CD4-positive, CD25-positive, alpha-beta regulatory T cell (primary cell): ENCODE measurements around the gene LARGE2. TPM values are rescaled to one million over a fixed set of nuclear protein-coding genes. Genes with fewer than 3 reads are reported as not detected.

Source experiments
- ATAC-seq, 2 donors: fragments of 150-1000 bp; cut with Tn5 transposase; one replicate each; pipeline ENCODE4 v1.10.0; 2021; ENCODE audit warnings: low read depth in 2 of 2, moderate number of reproducible peaks in 2 of 2, moderate library complexity in 1 of 2
- DNase-seq, 3 donors: peaks; one replicate each; pipeline versions ENCODE4 v3.0.0 to v3.0.0-alpha.2; 2012 to 2022; ENCODE audit warnings: mixed read lengths in 1 of 3
- H3K27ac ChIP-seq: one replicate; pipeline ENCODE4 v1.7.0; 2013; ENCODE audit warnings: mild to moderate bottlenecking, low read length; ENCODE audit not compliant: insufficient read depth, poor library complexity, severe bottlenecking
- H3K27me3 ChIP-seq: one replicate; pipeline ENCODE4 v1.7.0; 2013; ENCODE audit warnings: low read length; ENCODE audit not compliant: control insufficient read depth, insufficient read depth
- H3K36me3 ChIP-seq: one replicate; pipeline ENCODE4 v1.7.0; 2013; ENCODE audit warnings: mild to moderate bottlenecking, low read length, moderate library complexity; ENCODE audit not compliant: control insufficient read depth, insufficient read depth
- H3K4me1 ChIP-seq: 2 replicates; pipeline ENCODE4 v1.7.0; 2013; ENCODE audit warnings: mild to moderate bottlenecking, low read length; ENCODE audit not compliant: insufficient read depth, control insufficient read depth, poor library complexity, severe bottlenecking
- H3K4me3 ChIP-seq: one replicate; pipeline ENCODE4 v1.7.0; 2013; ENCODE audit warnings: low read depth, mild to moderate bottlenecking, low read length, moderate library complexity
- H3K9me3 ChIP-seq, 2 experiments: 1 replicate in 1 of 2; 2 replicates in 1 of 2; pipeline ENCODE4 v1.7.0; 2013; ENCODE audit warnings: low read length in 2 of 2, mild to moderate bottlenecking in 1 of 2, moderate library complexity in 1 of 2; ENCODE audit not compliant: control insufficient read depth in 2 of 2
- H3K27ac Mint-ChIP-seq, 3 donors: one replicate each; pipeline ENCODE4 v1.8.0; 2020 to 2022; ENCODE audit warnings: mild to moderate bottlenecking in 3 of 3, mixed read lengths in 3 of 3, moderate library complexity in 2 of 3
- H3K27me3 Mint-ChIP-seq: one replicate; pipeline ENCODE4 v1.8.0; 2022; ENCODE audit warnings: mild to moderate bottlenecking, mixed read lengths
- H3K36me3 Mint-ChIP-seq: one replicate; pipeline ENCODE4 v1.8.0; 2020; ENCODE audit warnings: mixed read lengths
- H3K4me1 Mint-ChIP-seq, 4 donors: one replicate each; pipeline ENCODE4 v1.8.0; 2020 to 2022; ENCODE audit warnings: mixed read lengths in 4 of 4, mild to moderate bottlenecking in 1 of 4
- H3K4me3 Mint-ChIP-seq, 4 donors: one replicate each; pipeline ENCODE4 v1.8.0; 2020 to 2022; ENCODE audit warnings: mild to moderate bottlenecking in 4 of 4, mixed read lengths in 4 of 4, moderate library complexity in 3 of 4
- H3K9me3 Mint-ChIP-seq, 7 donors: one replicate each; pipeline ENCODE4 v1.8.0; 2020 to 2022; ENCODE audit warnings: mixed read lengths in 7 of 7, mild to moderate bottlenecking in 3 of 7, moderate library complexity in 2 of 7
- polyA plus RNA-seq, 4 donors: library from polyadenylated mRNA; unstranded; fragments of 300-500 nt; fragmentation: Illumina TruSeq; gene quantifications; one replicate each; pipeline ENCODE4 v1.2.3, GENCODE V29; 2021
- total RNA-seq: library from RNA; stranded (reverse); gene quantifications from one replicate; pipeline ENCODE4 v1.2.3, GENCODE V29; 2022

Gene LARGE2
- total and polyA plus RNA-seq, 5 donors from 2014 or later, result 0.65 to 4.2 (median 1.5) TPM

GRCh38 chr11:45945397-45945999 lies 23.0 kb downstream of the LARGE2 start:
- peaks cover 58% of the 10 kb centered on the region for H3K36me3 Mint-ChIP-seq
- H3K36me3 ChIP-seq, result peaks cover 74% of the 10 kb centered on the region

GRCh38 chr11:45947885-45948284 lies 25.4 kb downstream of the LARGE2 start:
- no peak overlapping the region for H3K27ac Mint-ChIP-seq
- Histone ChIP-seq H3K27me3 (no peaks in the 10 kb centered on the region), H3K4me3 (no peak overlapping the region), H3K4me1 (no peaks in the 10 kb centered on the region), H3K9me3 (no peaks in the 10 kb centered on the region), H3K36me3 (peaks cover 79% of the 10 kb centered on the region), H3K27ac (no peak overlapping the region)
- H3K4me1 Mint-ChIP-seq, result peaks cover 0 to 1% (median 0%) of the 10 kb centered on the region in 4 donors
- no peak for DNase-seq
- H3K9me3 Mint-ChIP-seq, result no peaks in the 10 kb centered on the region
- ATAC-seq, result no peak
- peak overlapping the region in 1 of 4 donors; percentile 21 for H3K4me3 Mint-ChIP-seq
- no peaks in the 10 kb centered on the region for H3K27me3 Mint-ChIP-seq
- peaks cover 44% of the 10 kb centered on the region for H3K36me3 Mint-ChIP-seq

More at GRCh38 chr11:45945397-45945999, 23.0 kb downstream of the LARGE2 start:
- no peaks in the 10 kb centered on the region for H3K9me3 ChIP-seq
- no peak for ATAC-seq
- H3K4me3 ChIP-seq, result no peak overlapping the region
- H3K27me3 ChIP-seq, result no peaks in the 10 kb centered on the region
- H3K27ac ChIP-seq, result no peak overlapping the region
- Mint-ChIP-seq H3K4me1 (peaks cover 0 to 1% (median 0%) of the 10 kb centered on the region in 4 donors), H3K27ac (no peak overlapping the region), H3K9me3 (no peaks in the 10 kb centered on the region), H3K27me3 (no peaks in the 10 kb centered on the region), H3K4me3 (no peak overlapping the region)
- no peak for DNase-seq
- no peaks in the 10 kb centered on the region for H3K4me1 ChIP-seq

- no peak for ATAC-seq
- no peak overlapping the region for H3K4me3 ChIP-seq
- peak overlapping the region in 2 of 3 donors; percentile 13 to 67 for H3K27ac Mint-ChIP-seq
- no peaks in the 10 kb centered on the region for H3K27me3 Mint-ChIP-seq
- DNase-seq, result no peak
- no peaks in the 10 kb centered on the region for H3K27me3 ChIP-seq
- H3K36me3 ChIP-seq, result peaks cover 80% of the 10 kb centered on the region
- H3K4me1 ChIP-seq, result no peaks in the 10 kb centered on the region
- no peaks in the 10 kb centered on the region for H3K9me3 ChIP-seq
- no peak overlapping the region for H3K4me3 Mint-ChIP-seq
- no peaks in the 10 kb centered on the region for H3K9me3 Mint-ChIP-seq
- H3K36me3 Mint-ChIP-seq, result peaks cover 47% of the 10 kb centered on the region
- no peak overlapping the region for H3K27ac ChIP-seq
- peaks cover 0 to 1% (median 0%) of the 10 kb centered on the region in 4 donors for H3K4me1 Mint-ChIP-seq
Observed at GRCh38 chr11:45948356-45948755, 25.9 kb downstream of the LARGE2 start.

- Histone ChIP-seq H3K4me1 (no peaks in the 10 kb centered on the region), H3K4me3 (no peak overlapping the region), H3K27me3 (no peaks in the 10 kb centered on the region), H3K36me3 (peaks cover 71% of the 10 kb centered on the region), H3K27ac (no peak overlapping the region), H3K9me3 (no peaks in the 10 kb centered on the region)
- DNase-seq (no peak), ATAC-seq (no peak)
- H3K9me3 Mint-ChIP-seq, result no peaks in the 10 kb centered on the region
- H3K27ac Mint-ChIP-seq, result no peak overlapping the region
- no peaks in the 10 kb centered on the region for H3K27me3 Mint-ChIP-seq
- H3K4me1 Mint-ChIP-seq, result peaks cover 0 to 1% (median under 1%) of the 10 kb centered on the region in 4 donors
- peaks cover 38% of the 10 kb centered on the region for H3K36me3 Mint-ChIP-seq
- no peak overlapping the region for H3K4me3 Mint-ChIP-seq
Observed at GRCh38 chr11:45949992-45950407, 27.5 kb downstream of the LARGE2 start.

GRCh38 chr11:45959851-45960250 lies 37.4 kb downstream of the LARGE2 start:
- Histone ChIP-seq H3K36me3 (peaks cover 23% of the 10 kb centered on the region), H3K4me1 (no peaks in the 10 kb centered on the region), H3K27ac (no peak overlapping the region), H3K9me3 (no peaks in the 10 kb centered on the region), H3K27me3 (no peaks in the 10 kb centered on the region), H3K4me3 (no peak overlapping the region)
- Mint-ChIP-seq H3K9me3 (no peaks in the 10 kb centered on the region), H3K27me3 (no peaks in the 10 kb centered on the region), H3K4me3 (no peak overlapping the region), H3K4me1 (peaks cover 0 to 12% (median 6%) of the 10 kb centered on the region in 4 donors), H3K36me3 (peaks cover 36% of the 10 kb centered on the region), H3K27ac (no peak overlapping the region)
- ATAC-seq, result no peak
- DNase-seq, result no peak

GRCh38 chr11:45960387-45961095 lies 38.1 kb downstream of the LARGE2 start:
- no peak overlapping the region for H3K27ac Mint-ChIP-seq
- peaks cover 29% of the 10 kb centered on the region for H3K36me3 Mint-ChIP-seq

GRCh38 chr11:45961751-45962240 lies 39.3 kb downstream of the LARGE2 start:
- peaks cover 34% of the 10 kb centered on the region for H3K36me3 ChIP-seq
- Mint-ChIP-seq H3K36me3 (peaks cover 22% of the 10 kb centered on the region), H3K27ac (no peak overlapping the region)

More at GRCh38 chr11:45960387-45961095, 38.1 kb downstream of the LARGE2 start:
- Histone ChIP-seq H3K9me3 (no peaks in the 10 kb centered on the region), H3K4me1 (no peaks in the 10 kb centered on the region), H3K4me3 (no peak overlapping the region), H3K27ac (no peak overlapping the region), H3K27me3 (no peaks in the 10 kb centered on the region), H3K36me3 (peaks cover 26% of the 10 kb centered on the region)
- Mint-ChIP-seq H3K27me3 (no peaks in the 10 kb centered on the region), H3K4me3 (no peak overlapping the region), H3K4me1 (peaks cover 0 to 12% (median 5%) of the 10 kb centered on the region in 4 donors), H3K9me3 (no peaks in the 10 kb centered on the region)
- ATAC-seq, result no peak
- no peak for DNase-seq

More at GRCh38 chr11:45961751-45962240, 39.3 kb downstream of the LARGE2 start:
- DNase-seq (no peak), ATAC-seq (no peak)
- Histone ChIP-seq H3K27ac (no peak overlapping the region), H3K4me3 (no peak overlapping the region), H3K27me3 (no peaks in the 10 kb centered on the region), H3K4me1 (no peaks in the 10 kb centered on the region), H3K9me3 (no peaks in the 10 kb centered on the region)
- Mint-ChIP-seq H3K9me3 (no peaks in the 10 kb centered on the region), H3K4me1 (peaks cover 0 to 12% (median 4%) of the 10 kb centered on the region in 4 donors), H3K4me3 (no peak overlapping the region), H3K27me3 (no peaks in the 10 kb centered on the region)
